ENCODE measurements around the gene KRT7. TPM values are rescaled to one million over a fixed set of nuclear protein-coding genes. Genes with fewer than 3 reads are reported as not detected.

Gene KRT7
- polyA plus RNA-seq, 1 experiment, result 4.6 TPM

DNA sequence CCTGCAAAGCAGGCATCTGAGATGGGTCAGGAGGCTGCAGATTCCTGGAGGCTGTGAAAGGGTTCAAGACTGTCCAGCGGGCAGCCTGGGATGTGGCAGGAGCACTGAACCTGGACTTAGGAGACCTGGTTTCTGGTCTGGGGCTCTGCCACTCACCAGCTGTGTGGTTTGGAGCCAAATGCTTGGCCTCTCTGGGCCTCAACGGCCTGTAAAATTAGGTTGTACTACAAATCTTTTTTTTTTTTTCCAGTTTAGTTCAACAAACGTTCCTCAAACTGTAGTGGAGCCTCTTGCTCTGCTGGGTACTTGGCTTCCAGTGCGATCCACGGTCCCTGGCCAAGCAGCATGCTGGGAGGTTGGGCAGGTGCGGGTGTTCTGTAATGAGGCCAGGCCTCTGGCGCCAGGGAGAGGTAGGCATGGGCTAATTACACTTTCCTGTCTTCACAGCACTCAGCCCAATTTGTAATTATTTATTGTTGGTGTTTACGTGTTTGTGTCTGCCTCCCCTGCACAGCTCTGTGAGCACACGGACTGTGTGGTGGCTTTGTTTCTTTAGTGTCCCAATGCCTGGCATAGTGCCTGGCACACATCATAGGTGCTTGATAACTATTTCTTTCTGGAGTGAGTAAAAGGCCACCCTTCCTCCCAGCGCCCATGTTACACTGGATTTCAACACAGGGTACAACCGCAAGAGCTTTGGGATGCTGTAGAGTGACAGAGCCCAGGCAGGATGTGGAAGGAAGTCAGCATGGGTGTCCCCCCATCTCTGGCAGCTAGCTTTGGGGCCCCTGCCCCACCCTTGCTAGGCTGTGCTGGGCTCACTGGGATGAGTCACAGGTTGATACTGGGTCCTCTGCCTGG, 35.4 kb upstream of the KRT7 start:
- Histone ChIP-seq H3K9me3 (ENCODE audit: control insufficient read depth, insufficient read depth, low read length) (no peaks in the 10 kb centered on the region), H3K27me3 (ENCODE audit: control insufficient read depth, insufficient read depth, low read length) (no peaks in the 10 kb centered on the region), H3K27ac (ENCODE audit: low read depth, low read length) (no peak overlapping the region), H3K4me3 (ENCODE audit: low read depth, low read length) (no peak overlapping the region)
- ChIA-PET CTCF (no interaction called here), POLR2A (no interaction called here)
- TF ChIP-seq, protein P1, sequence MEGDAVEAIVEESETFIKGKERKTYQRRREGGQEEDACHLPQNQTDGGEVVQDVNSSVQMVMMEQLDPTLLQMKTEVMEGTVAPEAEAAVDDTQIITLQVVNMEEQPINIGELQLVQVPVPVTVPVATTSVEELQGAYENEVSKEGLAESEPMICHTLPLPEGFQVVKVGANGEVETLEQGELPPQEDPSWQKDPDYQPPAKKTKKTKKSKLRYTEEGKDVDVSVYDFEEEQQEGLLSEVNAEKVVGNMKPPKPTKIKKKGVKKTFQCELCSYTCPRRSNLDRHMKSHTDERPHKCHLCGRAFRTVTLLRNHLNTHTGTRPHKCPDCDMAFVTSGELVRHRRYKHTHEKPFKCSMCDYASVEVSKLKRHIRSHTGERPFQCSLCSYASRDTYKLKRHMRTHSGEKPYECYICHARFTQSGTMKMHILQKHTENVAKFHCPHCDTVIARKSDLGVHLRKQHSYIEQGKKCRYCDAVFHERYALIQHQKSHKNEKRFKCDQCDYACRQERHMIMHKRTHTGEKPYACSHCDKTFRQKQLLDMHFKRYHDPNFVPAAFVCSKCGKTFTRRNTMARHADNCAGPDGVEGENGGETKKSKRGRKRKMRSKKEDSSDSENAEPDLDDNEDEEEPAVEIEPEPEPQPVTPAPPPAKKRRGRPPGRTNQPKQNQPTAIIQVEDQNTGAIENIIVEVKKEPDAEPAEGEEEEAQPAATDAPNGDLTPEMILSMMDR (IDR thresholded peaks at IDR 0.05; ENCODE audit: low read depth, low read length), result no peak
- DNase-seq (ENCODE audit: low read depth, low spot score), result no peak

DNA sequence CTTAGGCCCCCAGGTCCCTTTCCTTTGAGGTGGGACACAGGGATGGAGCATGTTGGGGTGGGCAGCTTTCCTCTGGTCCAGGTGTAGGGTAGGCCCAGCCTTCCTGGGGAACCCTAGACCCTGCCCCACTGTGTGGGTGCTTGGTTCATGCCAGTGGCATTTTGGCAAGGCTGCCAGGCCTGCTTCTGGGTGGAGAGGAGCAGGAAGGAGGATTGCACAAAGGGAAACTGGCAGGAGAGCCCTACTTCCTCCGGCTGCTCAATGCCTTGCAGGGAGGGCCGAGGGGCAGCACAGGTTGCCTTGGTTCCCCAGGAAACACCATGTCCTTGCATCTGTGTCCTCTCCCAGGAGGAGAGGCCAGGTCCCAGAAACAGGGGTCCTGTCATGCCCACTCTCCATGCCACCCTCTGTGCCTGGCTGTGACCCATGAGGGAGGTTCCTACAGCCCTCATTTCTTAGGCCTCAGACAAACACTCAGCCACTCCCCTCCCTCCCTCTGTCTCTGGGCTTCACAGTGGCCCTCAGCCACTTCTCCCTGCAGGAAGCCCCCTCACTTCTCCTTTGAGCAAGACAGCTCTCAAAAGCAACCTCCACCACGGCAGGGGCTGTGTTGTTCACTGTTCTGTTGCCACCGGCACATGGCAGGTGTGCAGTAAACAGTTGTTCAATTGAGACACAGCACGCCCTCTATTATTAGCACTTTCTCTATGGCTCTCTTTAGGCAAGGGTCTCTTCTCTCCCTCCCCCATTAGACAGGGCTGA, 34.4 kb upstream of the KRT7 start:
- TF ChIP-seq, protein P1 (IDR thresholded peaks at IDR 0.05; ENCODE audit: low read depth, low read length), result no peak
- ChIA-PET CTCF (interaction anchor here (1.0 kb wide), 1 partner anchor 17 kb away, joined by 3 read pairs; no protein-coding TSS in a partner anchor), POLR2A (no interaction called here)
- H3K27me3 ChIP-seq (ENCODE audit: control insufficient read depth, insufficient read depth, low read length), result no peaks in the 10 kb centered on the region
- H3K27ac ChIP-seq (ENCODE audit: low read depth, low read length), result no peak overlapping the region
- H3K9me3 ChIP-seq (ENCODE audit: control insufficient read depth, insufficient read depth, low read length), result no peaks in the 10 kb centered on the region
- H3K4me3 ChIP-seq (ENCODE audit: low read depth, low read length), result no peak overlapping the region
- no peak for DNase-seq (ENCODE audit: low read depth, low spot score)

DNA sequence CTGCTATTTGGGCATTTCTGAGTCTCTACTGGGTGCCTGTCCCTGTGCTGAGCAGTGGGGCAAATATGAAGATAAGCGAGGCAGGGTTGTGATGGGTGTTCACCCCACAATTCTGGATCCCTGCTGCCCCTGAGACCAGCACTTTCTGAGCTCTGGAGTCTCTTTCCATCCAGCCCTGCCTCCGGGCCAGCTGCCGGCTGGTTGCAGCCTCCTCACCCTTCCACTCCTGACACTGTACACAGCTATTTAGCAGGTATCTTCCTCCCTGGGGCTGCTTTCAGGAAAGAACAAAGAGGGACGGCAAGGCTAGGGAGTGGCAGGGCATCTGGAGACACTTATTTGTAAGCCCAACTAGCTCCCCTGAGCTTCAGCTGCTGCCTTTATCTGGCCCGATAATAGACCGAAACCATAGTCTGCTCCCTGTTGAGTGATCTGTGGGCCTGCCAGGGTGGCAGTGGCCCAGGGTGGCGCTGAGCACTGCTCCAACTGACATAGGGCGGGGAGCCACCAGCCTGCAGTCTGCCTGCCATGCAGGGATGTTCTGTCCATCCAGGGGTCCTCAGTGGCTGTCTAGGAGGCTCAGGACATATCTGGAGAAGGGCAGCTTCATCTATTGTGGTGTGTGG, 33.6 kb upstream of the KRT7 start:
- Histone ChIP-seq H3K27me3 (ENCODE audit: control insufficient read depth, insufficient read depth, low read length) (no peaks in the 10 kb centered on the region), H3K9me3 (ENCODE audit: control insufficient read depth, insufficient read depth, low read length) (no peaks in the 10 kb centered on the region), H3K27ac (ENCODE audit: low read depth, low read length) (no peak overlapping the region), H3K4me3 (ENCODE audit: low read depth, low read length) (no peak overlapping the region)
- no peak for DNase-seq (ENCODE audit: low read depth, low spot score)
- ChIA-PET POLR2A (interaction anchor here (1.0 kb wide), 1 partner anchor 16 kb away, joined by 3 read pairs; no protein-coding TSS in a partner anchor), CTCF (interaction anchor here (1.0 kb wide), 1 partner anchor 18 kb away, joined by 3 read pairs; no protein-coding TSS in a partner anchor)
- TF ChIP-seq, protein P1 (IDR thresholded peaks at IDR 0.05; ENCODE audit: low read depth, low read length), result no peak

DNA sequence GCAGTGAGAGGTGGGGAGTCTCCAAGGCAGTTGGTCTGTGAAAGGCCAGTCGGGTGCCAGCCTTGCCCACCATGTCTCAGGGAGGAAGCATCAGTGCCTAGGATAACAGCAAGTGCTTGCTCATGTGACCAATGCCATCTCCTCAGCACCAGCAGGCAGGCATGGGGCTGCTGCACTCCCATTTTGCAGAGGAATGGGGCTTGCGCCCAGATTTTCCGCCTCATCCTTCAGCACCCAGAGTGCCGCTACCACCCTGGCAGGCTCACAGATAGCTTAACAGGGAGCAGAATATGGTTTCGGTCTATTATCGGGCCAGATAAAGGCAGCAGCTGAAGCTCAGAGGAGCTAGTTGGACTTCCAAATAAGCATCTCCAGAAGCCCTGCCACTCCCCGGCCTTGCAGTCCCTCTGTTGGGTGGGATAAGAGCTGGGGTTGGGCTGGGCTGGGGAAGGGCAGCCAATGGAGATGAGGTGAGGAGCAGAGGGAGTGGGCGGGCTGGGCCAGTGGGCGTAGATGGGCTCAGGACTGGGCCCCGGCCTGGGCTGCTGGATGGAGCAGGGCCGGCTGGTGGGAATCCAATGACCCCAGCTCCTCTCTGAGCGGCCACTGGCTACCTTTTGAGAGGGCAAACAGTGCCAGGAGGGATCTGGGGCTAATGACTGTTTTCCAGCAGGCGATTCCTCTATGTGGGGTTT, 32.8 kb upstream of the KRT7 start:
- TF ChIP-seq, protein P1 (IDR thresholded peaks at IDR 0.05; ENCODE audit: low read depth, low read length), result no peak
- ChIA-PET POLR2A (interaction anchor here (1.0 kb wide), 1 partner anchor 16 kb away, joined by 3 read pairs; no protein-coding TSS in a partner anchor), CTCF (interaction anchor here (0.6 to 1.1 kb wide), 3 partner anchors 79 to 679 kb away, joined by 3 to 5 read pairs (median 3); no protein-coding TSS in a partner anchor)

More for the DNA sequence above, 32.8 kb upstream of the KRT7 start:
- Histone ChIP-seq H3K9me3 (ENCODE audit: control insufficient read depth, insufficient read depth, low read length) (no peaks in the 10 kb centered on the region), H3K27me3 (ENCODE audit: control insufficient read depth, insufficient read depth, low read length) (no peaks in the 10 kb centered on the region), H3K4me3 (ENCODE audit: low read depth, low read length) (no peak overlapping the region), H3K27ac (ENCODE audit: low read depth, low read length) (no peak overlapping the region)
- DNase-seq (ENCODE audit: low read depth, low spot score), result no peak
